HG03066 (cell line): ENCODE results near the gene PNPLA3.

ENCODE experiments used
- ATAC-seq: cut with Tn5 transposase; IDR thresholded peaks from one replicate; pipeline ENCODE4 v1.9.1; 2021; ENCODE audit warnings: low read depth; ENCODE audit not compliant: unreplicated experiment

PNPLA3 gene, protein sequence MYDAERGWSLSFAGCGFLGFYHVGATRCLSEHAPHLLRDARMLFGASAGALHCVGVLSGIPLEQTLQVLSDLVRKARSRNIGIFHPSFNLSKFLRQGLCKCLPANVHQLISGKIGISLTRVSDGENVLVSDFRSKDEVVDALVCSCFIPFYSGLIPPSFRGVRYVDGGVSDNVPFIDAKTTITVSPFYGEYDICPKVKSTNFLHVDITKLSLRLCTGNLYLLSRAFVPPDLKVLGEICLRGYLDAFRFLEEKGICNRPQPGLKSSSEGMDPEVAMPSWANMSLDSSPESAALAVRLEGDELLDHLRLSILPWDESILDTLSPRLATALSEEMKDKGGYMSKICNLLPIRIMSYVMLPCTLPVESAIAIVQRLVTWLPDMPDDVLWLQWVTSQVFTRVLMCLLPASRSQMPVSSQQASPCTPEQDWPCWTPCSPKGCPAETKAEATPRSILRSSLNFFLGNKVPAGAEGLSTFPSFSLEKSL

DNA sequence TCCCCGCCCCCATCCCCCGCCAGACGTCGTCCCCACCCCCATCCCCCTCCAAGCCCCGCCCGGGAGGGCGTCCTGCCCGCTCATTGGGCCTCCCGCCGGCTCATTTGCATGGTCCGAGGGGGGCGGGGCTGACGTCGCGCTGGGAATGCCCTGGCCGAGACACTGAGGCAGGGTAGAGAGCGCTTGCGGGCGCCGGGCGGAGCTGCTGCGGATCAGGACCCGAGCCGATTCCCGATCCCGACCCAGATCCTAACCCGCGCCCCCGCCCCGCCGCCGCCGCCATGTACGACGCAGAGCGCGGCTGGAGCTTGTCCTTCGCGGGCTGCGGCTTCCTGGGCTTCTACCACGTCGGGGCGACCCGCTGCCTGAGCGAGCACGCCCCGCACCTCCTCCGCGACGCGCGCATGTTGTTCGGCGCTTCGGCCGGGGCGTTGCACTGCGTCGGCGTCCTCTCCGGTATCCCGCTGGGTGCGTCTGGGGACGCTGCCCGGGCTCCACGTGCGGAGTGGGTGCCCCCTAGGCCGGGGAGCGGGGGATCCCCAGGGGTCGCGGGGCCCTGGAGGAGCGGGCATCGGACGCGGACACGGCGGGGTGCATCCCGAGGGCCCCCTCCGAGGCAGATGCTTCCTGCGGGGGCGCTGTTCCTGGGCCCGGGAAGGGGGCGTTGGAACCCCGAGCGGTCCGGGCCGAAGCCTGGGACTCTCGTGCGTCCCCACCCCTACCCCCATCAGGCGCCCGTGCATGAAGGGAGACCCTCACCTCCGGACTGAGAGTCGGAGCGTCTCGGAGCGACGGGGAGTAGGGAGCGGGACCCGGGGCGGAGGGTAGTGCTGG, at the start of gene PNPLA3:
Gene PNPLA3, plus strand, starts transcription at position 175 of the 834 bp plus-strand sequence. Its CDS starts 107 bp downstream, at position 282.
- no peak for ATAC-seq

DNA sequence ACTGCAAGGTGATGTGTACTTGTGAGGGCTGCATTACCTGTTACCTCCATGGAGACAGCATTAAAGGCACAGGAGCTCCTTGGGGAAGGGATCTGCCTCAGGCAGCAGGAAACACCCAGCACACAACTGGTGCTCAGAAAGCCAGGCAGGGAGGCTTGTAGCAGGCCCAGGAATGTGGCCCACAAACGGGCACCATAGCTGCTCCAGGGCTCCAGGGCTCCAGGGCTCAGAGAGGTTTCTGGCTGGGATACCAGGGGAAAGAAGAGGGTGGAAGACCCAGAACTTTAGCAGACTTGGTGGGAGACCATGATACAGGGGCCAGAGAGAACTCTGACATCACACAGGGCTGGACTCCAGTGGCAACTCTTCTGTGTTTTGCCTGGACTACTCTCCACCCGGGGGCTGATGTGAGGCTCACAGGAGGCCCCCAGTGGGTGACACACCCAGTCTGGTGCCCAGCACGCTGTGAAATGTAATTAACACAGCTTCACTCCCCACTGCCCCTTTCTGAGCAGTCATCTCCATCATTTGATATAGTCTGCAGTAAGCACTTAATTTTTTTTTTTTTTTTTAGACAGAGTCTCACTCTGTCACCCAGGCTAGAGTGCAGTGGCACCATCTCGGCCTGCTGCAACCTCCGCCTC, 46.6 kb upstream of the PNPLA3 start:
- ATAC-seq, result no peak

DNA sequence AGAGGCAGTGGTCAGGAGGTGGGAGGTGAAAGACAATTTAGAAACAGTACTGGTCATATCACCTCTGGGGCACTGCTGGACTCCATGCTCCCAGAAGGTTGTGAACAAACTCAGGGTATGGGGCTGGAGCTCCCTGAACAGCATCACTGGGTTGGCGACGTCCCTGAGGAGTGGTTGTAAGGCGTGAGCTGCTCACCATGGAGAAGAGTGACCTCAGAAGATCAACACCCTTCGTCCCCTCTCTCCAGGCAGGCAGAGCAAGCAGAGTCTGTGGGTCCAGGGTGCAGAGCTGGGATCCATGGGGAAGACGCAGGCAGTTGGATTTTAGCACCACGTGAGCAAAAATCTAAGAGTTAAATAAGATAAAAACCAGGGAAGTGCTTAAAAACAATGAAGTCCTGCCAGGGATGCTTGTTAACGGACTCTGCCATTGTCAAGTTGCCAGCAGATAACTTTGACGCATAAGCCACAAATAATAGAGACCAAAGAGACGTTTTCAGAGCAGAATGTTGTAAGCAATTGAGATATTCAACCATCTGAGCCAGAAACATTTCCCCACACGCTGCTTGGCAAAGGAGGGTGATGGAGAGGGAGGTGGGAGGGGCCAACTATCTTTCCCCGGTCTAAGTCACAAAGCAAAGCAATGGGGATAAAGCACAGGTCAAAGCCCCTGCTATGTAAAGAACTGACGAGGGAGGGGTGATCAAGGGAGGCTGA, 45.4 kb upstream of the PNPLA3 start:
- ATAC-seq, result no peak

DNA sequence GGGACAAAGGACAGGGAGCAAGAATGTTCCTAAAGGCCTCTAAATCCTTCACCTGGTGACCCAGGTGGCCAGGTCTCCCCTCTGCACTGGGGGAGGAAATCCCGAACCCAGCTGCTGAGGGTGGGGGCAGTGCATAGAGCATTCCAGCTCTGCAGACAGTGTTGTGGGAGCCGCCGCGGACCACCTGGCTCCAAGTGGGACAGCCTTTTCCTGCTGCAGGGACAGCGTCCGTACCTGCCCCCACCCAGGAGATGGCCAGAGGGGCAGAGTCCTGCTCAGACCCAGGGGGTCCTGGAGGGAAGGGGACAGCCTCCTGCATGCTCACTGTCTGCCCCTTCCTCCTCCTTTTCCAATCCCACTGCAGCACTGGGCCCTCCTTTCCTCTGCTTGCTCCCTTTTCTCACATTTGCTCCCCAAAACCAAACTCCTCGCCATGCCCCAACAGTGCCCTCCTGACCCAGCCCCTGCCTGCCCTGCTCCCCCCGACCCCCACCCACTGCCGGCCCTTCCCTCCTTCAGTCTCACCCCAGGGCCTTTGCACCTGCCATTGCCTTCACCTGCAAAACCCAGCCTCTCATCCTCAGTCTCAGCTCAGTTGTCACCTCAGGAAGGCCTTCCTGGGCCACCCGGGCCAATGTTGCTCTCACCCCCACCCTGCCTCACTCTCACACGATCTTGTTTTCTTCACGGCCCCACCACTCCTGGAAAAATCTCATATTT, 44.6 kb upstream of the PNPLA3 start:
- ATAC-seq, result no peak

DNA sequence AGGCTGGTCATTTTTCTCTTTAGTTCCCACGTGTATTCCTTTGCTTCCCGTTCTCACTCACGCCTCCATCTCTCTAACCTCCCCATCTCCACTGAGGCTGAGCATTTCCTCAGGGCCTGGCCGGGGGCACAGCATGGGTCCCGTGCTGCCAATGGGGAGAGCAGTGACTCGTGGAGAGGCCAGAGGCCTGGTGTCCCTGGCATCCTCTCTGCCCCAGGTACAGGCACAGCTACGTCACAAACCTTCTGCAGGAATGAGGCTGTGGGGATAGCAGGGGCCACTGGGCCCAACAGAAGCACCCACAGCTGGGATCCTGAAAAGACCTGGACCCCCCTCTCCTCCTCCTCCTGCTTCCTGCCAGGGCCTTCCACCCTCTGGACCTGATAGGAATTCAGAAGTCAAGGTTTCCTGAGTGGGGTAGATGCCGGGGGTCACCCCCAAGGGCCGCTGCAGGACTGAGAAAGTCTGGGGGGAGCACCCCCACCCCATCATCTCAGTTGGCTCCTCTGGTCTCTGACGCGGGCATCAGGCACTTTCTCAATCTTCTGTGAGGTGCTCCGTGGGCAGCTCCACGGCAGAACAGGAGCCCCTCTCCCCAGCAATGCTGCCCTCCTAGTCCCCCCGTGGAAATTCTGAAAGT, 43.6 kb upstream of the PNPLA3 start:
- no peak for ATAC-seq

DNA sequence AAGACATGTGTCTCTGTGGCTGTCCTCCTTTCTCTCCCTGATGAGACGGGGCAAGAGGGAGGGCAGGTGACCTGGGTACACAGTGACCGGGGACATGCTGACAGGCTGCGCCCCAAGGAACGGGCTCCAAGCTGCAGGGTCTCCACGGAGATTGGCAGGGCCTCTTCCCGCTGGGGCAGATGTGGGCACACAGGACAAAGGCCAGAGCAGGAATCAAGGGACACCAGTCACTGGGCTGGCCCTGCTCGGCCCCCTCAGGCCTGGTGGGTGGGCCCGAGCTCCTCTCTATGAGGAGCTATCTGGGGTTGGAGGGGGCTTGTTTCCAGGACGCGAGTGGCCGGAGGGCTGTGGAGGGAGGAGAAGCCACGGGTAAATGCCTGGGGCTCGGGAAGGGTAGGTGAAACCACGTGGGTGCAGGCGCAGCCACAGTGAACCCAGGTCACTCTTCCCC, 43.0 kb upstream of the PNPLA3 start:
- no peak for ATAC-seq

DNA sequence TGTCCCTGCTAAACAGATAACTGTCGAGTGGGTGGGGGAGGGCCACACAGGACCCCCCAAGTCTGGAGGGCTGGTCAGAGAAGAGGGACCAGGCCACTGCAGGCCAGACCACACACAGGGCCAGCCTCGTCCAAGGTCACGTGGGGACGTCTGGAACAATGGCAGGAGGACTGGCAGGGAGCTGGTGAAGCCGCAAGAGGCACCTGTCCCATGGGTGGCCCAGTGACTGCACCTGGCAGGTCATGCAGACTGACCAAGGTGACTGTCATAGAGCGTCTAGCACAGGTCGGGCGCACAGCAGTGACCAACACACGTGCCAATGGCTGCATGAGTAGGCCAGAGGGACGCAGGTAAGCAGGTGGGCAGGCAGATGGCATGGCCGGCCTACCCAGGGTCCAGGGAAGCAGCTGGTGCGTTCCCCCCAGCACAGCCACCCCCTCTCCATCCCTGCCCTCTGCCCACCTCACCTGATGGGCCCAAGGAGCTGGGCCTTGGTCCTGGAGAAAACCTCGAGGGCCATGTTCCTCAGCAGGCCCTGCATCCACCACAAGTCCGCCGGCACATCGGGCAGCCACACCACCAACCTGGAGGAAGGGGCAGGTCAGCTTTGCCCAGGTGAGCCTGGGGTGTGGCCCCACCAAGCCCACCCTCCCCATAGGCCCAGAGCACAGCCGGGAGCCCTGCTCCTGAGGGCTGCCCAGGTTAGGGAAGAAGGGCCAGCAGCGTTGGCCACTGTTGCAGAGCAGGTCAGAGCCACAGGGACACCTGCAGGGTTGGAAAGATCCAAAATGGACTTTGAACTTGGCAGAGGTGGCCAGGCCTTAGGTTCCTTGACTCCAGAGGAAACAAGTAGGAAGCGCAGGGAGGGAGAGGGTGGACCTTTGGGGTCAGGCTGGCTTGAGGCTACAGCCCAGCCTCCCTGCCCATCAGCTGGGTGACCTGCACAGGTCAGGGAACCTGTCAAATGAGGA, 42.2 kb upstream of the PNPLA3 start:
- no peak for ATAC-seq

DNA sequence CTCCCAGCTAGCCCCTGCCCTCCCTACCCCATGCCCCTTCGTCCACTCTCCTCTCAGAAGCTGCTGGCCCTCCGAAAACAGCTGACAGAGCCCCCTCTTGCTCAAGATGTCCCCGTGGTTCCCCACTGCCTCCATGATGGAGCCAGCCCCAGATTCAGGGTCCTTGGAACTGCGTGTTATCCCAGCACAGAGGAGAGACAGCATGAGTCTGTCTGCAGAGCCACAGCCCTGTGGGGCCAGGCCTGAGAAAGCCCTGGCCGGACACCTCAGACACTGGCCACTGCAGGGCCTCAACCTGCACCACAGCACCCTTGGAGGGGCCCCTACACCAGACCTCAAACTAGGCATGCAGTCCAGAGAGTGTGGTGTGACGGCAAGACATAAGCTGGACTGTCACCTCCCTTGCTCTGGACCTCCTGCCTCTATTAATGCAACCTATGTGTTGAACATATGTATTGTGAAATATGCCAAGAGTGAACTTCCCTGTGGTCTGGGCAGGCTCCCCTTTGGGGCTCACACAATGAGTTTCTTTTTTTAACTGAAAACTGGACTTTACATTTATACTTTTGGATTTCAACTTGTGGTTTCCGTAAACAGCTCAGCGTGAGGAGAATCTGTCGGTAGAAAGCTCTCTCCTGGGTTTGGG, 41.4 kb upstream of the PNPLA3 start:
- ATAC-seq, result no peak

DNA sequence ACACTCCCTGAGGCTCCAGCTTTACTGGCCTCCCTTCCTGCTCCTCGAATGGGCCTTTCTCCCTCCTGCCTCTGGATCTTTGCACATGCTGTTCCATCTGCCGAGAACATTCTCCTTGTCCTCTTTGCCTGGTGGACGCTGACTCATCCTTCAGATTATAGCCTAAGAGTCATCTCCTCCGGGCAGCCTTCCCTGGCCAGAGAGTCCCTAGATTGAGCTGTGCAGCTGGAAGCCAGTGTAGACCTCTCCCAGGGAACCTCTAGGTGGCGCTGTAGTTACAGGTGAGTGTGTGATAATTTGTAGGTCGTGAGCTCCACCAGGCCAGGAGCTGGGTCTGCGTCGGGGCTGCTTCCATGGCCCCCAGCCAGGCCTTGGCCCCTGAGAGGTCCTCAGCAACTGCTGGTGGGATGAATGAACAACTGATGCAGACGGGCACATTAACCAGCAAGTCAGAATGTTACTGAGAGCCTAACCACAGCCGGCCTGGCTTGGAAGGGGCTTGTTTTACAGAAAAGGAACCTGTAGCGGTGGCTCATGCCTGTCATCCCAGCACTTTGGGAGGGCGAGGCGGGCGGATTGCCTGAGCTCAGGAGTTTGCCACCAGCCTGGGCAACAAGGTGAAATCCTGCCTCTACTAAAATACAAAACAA, 40.5 kb upstream of the PNPLA3 start:
- no peak for ATAC-seq

DNA sequence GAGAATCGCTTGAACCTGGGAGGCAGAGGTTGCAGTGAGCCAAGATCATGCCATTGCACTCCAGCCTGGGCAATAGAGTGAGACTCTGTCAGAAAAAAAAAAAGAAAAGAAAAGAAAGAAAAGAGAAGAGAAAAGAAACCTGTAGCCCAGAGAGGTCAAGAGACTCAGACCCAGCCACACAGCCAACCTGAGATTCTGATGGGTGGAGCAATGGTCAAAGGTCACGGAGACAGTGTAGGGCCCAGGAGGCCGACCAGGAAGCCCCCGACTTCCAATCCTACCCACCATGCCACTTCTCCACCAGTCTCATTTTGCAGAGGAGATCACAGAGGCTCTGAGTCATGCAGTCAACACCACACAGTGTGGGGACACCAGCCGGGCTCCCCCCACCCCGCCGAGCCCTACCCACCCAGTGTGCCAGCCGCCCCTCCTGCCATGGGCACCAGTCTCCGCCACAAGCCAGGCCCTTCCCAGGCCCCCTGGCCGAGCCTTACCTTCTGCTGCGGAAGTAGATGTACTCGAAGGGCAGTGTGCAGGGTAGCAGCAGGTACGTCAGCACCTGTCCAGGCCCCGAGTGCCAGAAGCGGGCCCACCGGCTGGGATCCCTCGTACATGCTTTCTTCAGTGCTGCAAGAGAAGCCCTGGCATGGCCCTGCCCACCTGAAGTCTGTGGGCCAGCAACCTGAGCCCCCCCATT, 39.7 kb upstream of the PNPLA3 start:
- no peak for ATAC-seq

DNA sequence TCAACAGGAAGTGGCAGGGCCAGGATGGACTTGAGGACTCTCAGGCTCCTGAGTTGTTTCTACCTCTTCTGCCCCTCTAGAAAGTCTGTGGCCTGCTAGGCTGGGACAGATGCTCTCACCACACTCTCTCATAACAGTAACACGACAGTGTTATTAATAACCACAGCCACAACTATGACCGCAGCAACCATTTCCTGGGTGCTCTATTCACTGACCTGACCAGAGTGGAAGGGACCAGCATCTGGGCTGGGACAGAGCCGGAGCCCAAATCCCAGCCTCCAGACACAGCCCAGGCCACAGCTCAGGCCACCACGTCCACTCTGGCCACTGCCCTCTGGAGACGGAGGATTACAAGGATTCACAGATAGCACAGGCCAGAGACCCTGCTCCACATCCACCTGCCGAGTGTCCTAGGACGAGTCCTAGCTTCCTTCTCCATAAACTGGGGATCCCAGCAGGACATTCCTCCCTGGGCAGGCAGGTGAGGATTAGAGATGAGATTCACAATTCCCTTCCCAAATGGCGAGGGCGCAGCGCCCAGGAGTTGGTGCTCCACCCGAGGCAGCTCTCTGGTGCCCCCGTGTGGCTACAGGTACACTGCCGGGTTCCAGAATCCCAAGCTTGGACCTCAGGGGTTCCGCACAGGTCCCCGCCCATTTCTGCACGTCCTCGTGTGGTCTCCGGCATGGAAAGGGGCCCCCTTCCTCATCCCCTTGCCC, 38.8 kb upstream of the PNPLA3 start:
- peak; percentile 62 for ATAC-seq

DNA sequence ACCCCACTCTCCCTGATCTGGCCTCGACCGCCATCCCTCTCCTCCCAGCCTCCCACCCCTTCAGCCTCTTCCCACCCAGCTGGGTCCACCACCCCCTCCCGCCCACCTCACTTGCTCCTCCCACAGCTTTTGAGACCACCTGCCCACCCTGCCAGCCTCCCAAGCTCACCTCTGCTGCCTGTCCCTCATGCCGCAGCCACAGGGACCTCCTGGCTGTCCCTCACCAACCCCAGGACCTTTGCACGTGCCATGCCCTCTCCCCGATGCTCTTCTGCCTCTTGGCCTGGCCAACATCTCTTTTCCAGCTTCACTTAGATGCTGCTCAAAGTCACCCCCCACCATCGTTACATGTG, 38.3 kb upstream of the PNPLA3 start:
- ATAC-seq, result no peak

DNA sequence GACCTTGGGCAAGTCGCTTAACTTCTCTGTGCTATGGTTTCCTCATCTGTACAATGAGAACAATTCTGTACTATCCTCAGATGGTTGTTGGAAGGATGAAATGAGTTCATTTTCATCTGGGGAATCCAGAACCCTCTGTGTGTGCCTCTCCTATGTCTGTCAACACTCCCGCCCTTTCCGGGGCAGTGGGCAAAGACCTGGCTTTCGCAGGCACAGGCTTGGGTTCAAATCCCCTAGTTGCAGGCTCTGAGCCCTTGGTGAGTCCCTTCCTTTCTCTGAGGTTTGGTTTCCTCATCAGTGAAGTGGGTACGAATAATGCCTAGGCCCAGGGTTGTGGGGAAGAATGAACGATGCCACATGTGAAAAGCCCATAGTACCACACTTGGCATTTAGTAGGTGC, 37.8 kb upstream of the PNPLA3 start:
- no peak for ATAC-seq

DNA sequence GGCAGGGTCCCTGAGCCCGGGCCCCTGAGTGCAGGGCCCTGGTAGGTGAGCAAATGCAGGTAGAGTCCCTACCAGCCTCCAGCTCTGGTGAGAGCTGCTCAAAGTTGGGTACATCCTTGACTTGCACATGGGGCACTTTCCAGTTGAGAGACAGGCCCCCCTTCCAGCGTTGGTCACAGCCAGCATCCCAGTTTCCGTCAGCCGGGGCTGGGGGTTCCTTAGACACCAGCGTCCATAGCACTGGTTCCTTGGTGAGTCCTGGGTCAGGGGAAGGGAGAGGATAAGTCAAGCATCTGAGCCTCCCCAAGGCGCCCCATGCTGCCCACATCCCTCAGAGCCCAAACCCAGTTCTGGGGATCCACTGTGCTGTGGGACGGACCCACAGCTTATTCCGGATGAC, 37.4 kb upstream of the PNPLA3 start:
- ATAC-seq, result no peak

DNA sequence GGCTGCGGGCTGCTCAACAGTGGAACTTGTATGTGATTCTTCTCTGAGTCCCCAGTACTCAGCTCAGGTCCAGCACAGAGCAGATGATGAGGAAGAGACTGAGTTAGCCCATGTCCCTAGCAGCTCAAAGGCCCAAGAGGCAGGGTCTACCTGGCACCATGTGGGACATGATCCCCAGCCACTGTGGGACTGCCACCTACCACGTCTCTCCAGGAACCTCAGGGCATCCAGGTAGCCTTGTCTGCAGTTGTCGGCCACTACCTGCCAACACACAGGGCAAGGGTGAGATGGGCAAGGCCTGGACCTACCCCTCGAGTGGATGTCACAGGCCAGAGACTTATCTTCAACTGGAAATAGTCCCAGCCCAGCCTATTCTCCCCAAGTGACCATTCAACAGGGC, 36.2 kb upstream of the PNPLA3 start:
- ATAC-seq, result no peak

DNA sequence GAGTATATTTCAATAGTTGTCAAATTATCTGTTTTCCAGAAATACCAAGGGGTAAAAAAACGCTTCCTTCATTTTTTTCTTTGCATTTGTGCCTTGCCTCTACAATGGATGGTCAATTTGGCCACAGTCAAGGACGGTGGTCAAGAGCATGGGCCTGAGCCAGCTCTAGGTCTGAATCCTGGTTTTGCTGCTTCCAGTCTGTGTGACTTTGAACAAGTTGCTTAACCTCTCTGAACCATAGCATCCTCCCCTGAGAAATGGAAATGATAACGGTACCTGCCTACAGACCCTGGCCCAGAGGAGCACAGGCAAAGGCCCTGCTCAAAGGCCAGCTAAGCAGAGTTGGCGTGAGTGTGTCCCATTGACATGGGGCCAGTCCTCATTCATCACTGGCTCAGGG, 34.9 kb upstream of the PNPLA3 start:
- ATAC-seq, result no peak
